Right atrium auricular region (tissue), 2 donors: ENCODE data around the gene ZNF189. TPM values are rescaled to one million over a fixed set of nuclear protein-coding genes. Genes with fewer than 3 reads are reported as not detected.

Source experiments
- DNase-seq: peaks from one replicate; pipeline ENCODE4 v3.0.0-alpha.2; 2019; ENCODE audit warnings: low spot score
- H3K27ac ChIP-seq, 2 donors: fragments of 200-600 bp; sonication (generic); 1 replicate in 1 of 2; 2 replicates in 1 of 2; pipeline ENCODE4 v1.5.1; 2016 to 2019
- H3K27me3 ChIP-seq, 2 donors: fragments of 200-600 bp; sonication (generic); one replicate each; pipeline versions ENCODE4 v1.5.1 to v1.6.0; 2017 to 2019
- H3K36me3 ChIP-seq: fragments of 200-600 bp; sonication (generic); one replicate; pipeline ENCODE4 v1.5.1; 2016
- H3K4me1 ChIP-seq, 2 donors: fragments of 200-600 bp; sonication (generic); one replicate each; pipeline versions ENCODE4 v1.5.1 to v1.6.0; 2017 to 2019
- H3K4me3 ChIP-seq, 2 donors: fragments of 200-600 bp; sonication (generic); 1 replicate in 1 of 2; 2 replicates in 1 of 2; pipeline ENCODE4 v1.5.1; 2017 to 2019; ENCODE audit warnings: mild to moderate bottlenecking in 1 of 2, moderate library complexity in 1 of 2
- H3K9me3 ChIP-seq, 2 donors: fragments of 200-600 bp; sonication (generic); one replicate each; pipeline ENCODE4 v1.5.1; 2019
- CTCF ChIP-seq, 2 donors: fragments of 200-600 bp; sonication (generic); IDR thresholded peaks; one replicate each; pipeline ENCODE4 v1.5.1; 2019; ENCODE audit warnings: antibody characterized with exemption in 2 of 2
- total RNA-seq, 2 donors: library from RNA; depleted of rRNA; stranded (reverse); fragments of >200 nt; gene quantifications; one replicate each; pipeline ENCODE4 v1.1.0, GENCODE V29; 2016

The ZNF189 gene
- total RNA-seq, 2 donors from 2014 or later = 20.2 to 22.1 TPM

- peak overlapping the region; percentile 43 to 63 for H3K4me3 ChIP-seq
- no peaks in the 10 kb centered on the region for H3K9me3 ChIP-seq
- peak overlapping the region; percentile 70 to 85 for H3K27ac ChIP-seq
- no peaks in the 10 kb centered on the region for H3K27me3 ChIP-seq
- peaks cover 0 to 7% of the 10 kb centered on the region in 2 donors for H3K4me1 ChIP-seq
- DNase-seq = peak; percentile 62
- H3K36me3 ChIP-seq = no peaks in the 10 kb centered on the region
- TF ChIP-seq CTCF (IDR thresholded peaks at IDR 0.05) = peak; percentile 35 to 72
Measured at GRCh38 chr9:101449071-101449721, 50.5 kb downstream of the ZNF189 start.

GRCh38 chr9:101450931-101451330, 52.3 kb downstream of the ZNF189 start:
- TF ChIP-seq CTCF (IDR thresholded peaks at IDR 0.05) = no peak

GRCh38 chr9:101451498-101451897, 52.8 kb downstream of the ZNF189 start:
- Histone ChIP-seq H3K27me3 (no peaks in the 10 kb centered on the region), H3K36me3 (no peaks in the 10 kb centered on the region), H3K27ac (no peak overlapping the region), H3K9me3 (no peaks in the 10 kb centered on the region), H3K4me3 (no peak overlapping the region), H3K4me1 (peaks cover 0 to 7% of the 10 kb centered on the region in 2 donors)
- TF ChIP-seq CTCF (IDR thresholded peaks at IDR 0.05) = no peak
- no peak for DNase-seq

More at GRCh38 chr9:101450931-101451330, 52.3 kb downstream of the ZNF189 start:
- DNase-seq = no peak
- Histone ChIP-seq H3K4me1 (peaks cover 0 to 7% of the 10 kb centered on the region in 2 donors), H3K27ac (peak overlapping the region in 1 of 2 donors; percentile 42), H3K27me3 (no peaks in the 10 kb centered on the region), H3K4me3 (no peak overlapping the region), H3K36me3 (no peaks in the 10 kb centered on the region), H3K9me3 (no peaks in the 10 kb centered on the region)

GRCh38 chr9:101453776-101454570, 55.3 kb downstream of the ZNF189 start:
- H3K4me1 ChIP-seq = no peaks in the 10 kb centered on the region
- H3K4me3 ChIP-seq = no peak overlapping the region
- no peaks in the 10 kb centered on the region for H3K27me3 ChIP-seq
- TF ChIP-seq CTCF (IDR thresholded peaks at IDR 0.05) = no peak
- no peaks in the 10 kb centered on the region for H3K9me3 ChIP-seq
- no peaks in the 10 kb centered on the region for H3K36me3 ChIP-seq
- H3K27ac ChIP-seq = no peak overlapping the region
- no peak for DNase-seq

- Histone ChIP-seq H3K4me3 (no peak overlapping the region), H3K36me3 (no peaks in the 10 kb centered on the region), H3K4me1 (no peaks in the 10 kb centered on the region), H3K27me3 (no peaks in the 10 kb centered on the region), H3K27ac (no peak overlapping the region), H3K9me3 (no peaks in the 10 kb centered on the region)
- TF ChIP-seq CTCF (IDR thresholded peaks at IDR 0.05) = no peak
- no peak for DNase-seq
Measured at GRCh38 chr9:101455656-101456240, 57.1 kb downstream of the ZNF189 start.
